Spleen (tissue), 11 donors: Measurements from ENCODE around the gene HCFC1R1. TPM values are rescaled to one million over a fixed set of nuclear protein-coding genes. Genes with fewer than 3 reads are reported as not detected.

Source experiments
- DNase-seq: peaks from one replicate; pipeline ENCODE4 v3.0.0-alpha.2; 2020
- H3K27ac ChIP-seq, 8 donors: fragments of 200-600 bp; sonication (generic) in 7 of 8; 1 replicate in 4 of 8; 2 replicates in 4 of 8; pipeline versions ENCODE4 v1.5.0 to v1.8.0; 2016 to 2021; ENCODE audit warnings: inconsistent platforms in 4 of 8, mild to moderate bottlenecking in 4 of 8, moderate library complexity in 1 of 8
- H3K27me3 ChIP-seq, 7 donors: fragments of 200-600 bp; sonication (generic) in 6 of 7; replicated peaks in 1 of 7; 1 replicate in 4 of 7; 2 replicates in 3 of 7; pipeline versions ENCODE4 v1.5.0 to v1.8.0; 2016 to 2021; ENCODE audit warnings: inconsistent platforms in 3 of 7, mild to moderate bottlenecking in 1 of 7
- H3K36me3 ChIP-seq, 6 donors: fragments of 200-600 bp; sonication (generic) in 5 of 6; 1 replicate in 4 of 6; 2 replicates in 2 of 6; pipeline versions ENCODE4 v1.5.0 to v1.8.0; 2016 to 2021; ENCODE audit warnings: inconsistent platforms in 2 of 6
- H3K4me1 ChIP-seq, 6 donors: fragments of 200-600 bp; sonication (generic) in 5 of 6; 1 replicate in 3 of 6; 2 replicates in 3 of 6; pipeline versions ENCODE4 v1.5.0 to v1.8.0; 2016 to 2021; ENCODE audit warnings: inconsistent platforms in 3 of 6
- H3K4me3 ChIP-seq, 8 donors: fragments of 200-600 bp; sonication (generic) in 7 of 8; 1 replicate in 4 of 8; 2 replicates in 4 of 8; pipeline versions ENCODE4 v1.5.0 to v1.8.0; 2016 to 2021; ENCODE audit warnings: inconsistent platforms in 4 of 8, mild to moderate bottlenecking in 4 of 8, moderate library complexity in 2 of 8
- H3K9me3 ChIP-seq, 8 donors: fragments of 200-600 bp; sonication (generic) in 7 of 8; 1 replicate in 4 of 8; 2 replicates in 4 of 8; pipeline versions ENCODE4 v1.5.0 to v1.8.0; 2016 to 2021; ENCODE audit warnings: inconsistent platforms in 4 of 8
- CTCF ChIP-seq, 11 experiments: fragments of 200-600 bp in 7 of 11; fragments of 450-650 bp in 4 of 11; sonication (generic) in 4 of 11; IDR thresholded peaks in 8 of 11; conservative IDR thresholded peaks in 3 of 11; 1 replicate in 7 of 11; 2 replicates in 4 of 11; pipeline versions ENCODE4 v1.4.0 to v1.8.0; 2016 to 2021; ENCODE audit warnings: antibody characterized with exemption in 11 of 11, inconsistent platforms in 4 of 11, mild to moderate bottlenecking in 1 of 11
- POLR2A ChIP-seq, 3 donors: fragments of 450-650 bp; IDR thresholded peaks; one replicate each; pipeline ENCODE4 v1.5.1; 2017; ENCODE audit warnings: antibody characterized with exemption in 3 of 3, mild to moderate bottlenecking in 1 of 3
- POLR2AphosphoS5 ChIP-seq, 3 donors: sonication (generic); formaldehyde crosslinking; IDR thresholded peaks; one replicate each; pipeline ENCODE4 v1.5.1; 2017; ENCODE audit warnings: antibody characterized with exemption in 3 of 3
- WGBS, 5 donors: extraction: QIAGEN DNeasy Blood & Tissue Kit in 3 of 5; methylation state at CpG; one replicate each; pipeline versions ENCODE4 v1.1.5 to v1.1.7; 2013 to 2018; 5-methylcytosine and 5-hydroxymethylcytosine counted together
- intact Hi-C: fragments of 100-400 bp; cut with DNase I; formaldehyde crosslinking; loops from one replicate; pipeline ENCODE4 v1.15.0; 2023; ENCODE audit warnings: low total_unique reads
- polyA plus RNA-seq, 3 donors: library from polyadenylated mRNA; stranded (reverse); fragments of 200-250 nt; gene quantifications; one replicate each; pipeline ENCODE4 v1.2.1, GENCODE V29; 2013
- total RNA-seq, 7 donors: library from RNA; depleted of rRNA in 3 of 7; stranded (reverse); fragments of >200 nt in 3 of 7; fragmentation: NEBNext Ultra II Directional in 4 of 7; extraction: Animal tissue kit (Norgen Biotek cat#: 25700) in 4 of 7; gene quantifications; one replicate each; pipeline versions ENCODE4 v1.1.0 to v1.2.1, GENCODE V29; 2016 to 2021
- donor health status: healthy with polysubstance abuse.
- donor health status: DM: no; HTN: no; CAD: no; lungs with moderate emphysema.
- donor health status: DM: no; HTN: no; CAD: no.
- donor health status: Bipolar disorder and iron deficiency.
- donor health status: healthy.
- donor health status: DM: no; HTN: no; CAD: no.
- donor health status: DM: yes; HTN: yes; CAD: no.

HCFC1R1 gene
- total and polyA plus RNA-seq, 10 donors, result 15.5 to 74.5 (median 27.2) TPM

- Histone ChIP-seq H3K9me3 (no peaks in the 10 kb centered on the region), H3K4me3 (no peak overlapping the region), H3K36me3 (peaks cover 0 to 53% (median 0%) of the 10 kb centered on the region in 6 donors), H3K27me3 (peaks cover 0 to 13% (median 5%) of the 10 kb centered on the region in 7 donors), H3K27ac (no peak overlapping the region), H3K4me1 (peaks cover 6 to 33% (median 21%) of the 10 kb centered on the region in 6 donors)
- TF ChIP-seq POLR2A (IDR thresholded peaks at IDR 0.05) (no peak), CTCF (IDR thresholded peaks at IDR 0.05 in 8 of 11, conservative IDR thresholded peaks at IDR 0.05 in 3 of 11) (no peak), POLR2AphosphoS5 (IDR thresholded peaks at IDR 0.05) (no peak)
- WGBS, 5 donors, result 85 to 98% (median 95%) methylated on average over 5 to 6 of the region's 6 CpGs
- intact Hi-C loops, result no loop called here
- no peak for DNase-seq
Measured at GRCh38 chr16:2977440-2977839, 46.3 kb downstream of the HCFC1R1 start.

GRCh38 chr16:2976673-2977072, 47.1 kb downstream of the HCFC1R1 start:
- DNase-seq, result no peak
- intact Hi-C loops, result no loop called here
- Histone ChIP-seq H3K4me3 (no peak overlapping the region), H3K27me3 (peaks cover 0 to 13% (median 5%) of the 10 kb centered on the region in 7 donors), H3K4me1 (peaks cover 6 to 29% (median 21%) of the 10 kb centered on the region in 6 donors), H3K36me3 (peaks cover 0 to 61% (median 0%) of the 10 kb centered on the region in 6 donors), H3K27ac (no peak overlapping the region), H3K9me3 (no peaks in the 10 kb centered on the region)
- 85 to 99% (median 95%) methylated on average over 10 to 15 of the region's 15 CpGs for WGBS, 5 donors
- TF ChIP-seq POLR2A (IDR thresholded peaks at IDR 0.05), result no peak
- TF ChIP-seq CTCF (IDR thresholded peaks at IDR 0.05 in 8 of 11, conservative IDR thresholded peaks at IDR 0.05 in 3 of 11), result no peak
- TF ChIP-seq POLR2AphosphoS5 (IDR thresholded peaks at IDR 0.05), result no peak

- intact Hi-C loops, result no loop called here
- 89 to 94% (median 93%) methylated on average over 7 of the region's 7 CpGs for WGBS, 5 donors
- no peak overlapping the region for H3K4me3 ChIP-seq
- DNase-seq, result no peak
- peaks cover 0 to 13% (median 5%) of the 10 kb centered on the region in 7 donors for H3K27me3 ChIP-seq
- H3K27ac ChIP-seq, result no peak overlapping the region
- H3K36me3 ChIP-seq, result peaks cover 0 to 65% (median 0%) of the 10 kb centered on the region in 6 donors
- TF ChIP-seq POLR2A (IDR thresholded peaks at IDR 0.05) (no peak), CTCF (IDR thresholded peaks at IDR 0.05 in 8 of 11, conservative IDR thresholded peaks at IDR 0.05 in 3 of 11) (no peak), POLR2AphosphoS5 (IDR thresholded peaks at IDR 0.05) (no peak)
- H3K9me3 ChIP-seq, result no peaks in the 10 kb centered on the region
- H3K4me1 ChIP-seq, result peaks cover 5 to 29% (median 19%) of the 10 kb centered on the region in 6 donors
Measured at GRCh38 chr16:2976201-2976600, 47.5 kb downstream of the HCFC1R1 start.

GRCh38 chr16:2975161-2975795, 48.5 kb downstream of the HCFC1R1 start:
- Histone ChIP-seq H3K4me1 (peaks cover 2 to 30% (median 20%) of the 10 kb centered on the region in 6 donors), H3K27ac (no peak overlapping the region), H3K4me3 (no peak overlapping the region), H3K9me3 (no peaks in the 10 kb centered on the region), H3K27me3 (peaks cover 0 to 16% (median 5%) of the 10 kb centered on the region in 7 donors), H3K36me3 (peaks cover 0 to 65% (median 0%) of the 10 kb centered on the region in 6 donors)
- intact Hi-C loops, result no loop called here
- DNase-seq, result no peak
- TF ChIP-seq POLR2AphosphoS5 (IDR thresholded peaks at IDR 0.05), result no peak
- no peak for TF ChIP-seq CTCF (IDR thresholded peaks at IDR 0.05 in 8 of 11, conservative IDR thresholded peaks at IDR 0.05 in 3 of 11)
- TF ChIP-seq POLR2A (IDR thresholded peaks at IDR 0.05), result no peak
- whole genome bisulfite sequencing, 5 donors, result 94 to 97% (median 96%) methylated on average over 11 to 28 of the region's 28 CpGs
